HG03575 (cell line): ENCODE results near the gene MGAT5.

Experiments
- ATAC-seq: cut with Tn5 transposase; IDR thresholded peaks from one replicate; pipeline ENCODE4 v1.9.1; 2021; ENCODE audit not compliant: unreplicated experiment, insufficient number of reproducible peaks, low FRiP score; ENCODE audit errors: extremely low read depth

Gene MGAT5

DNA sequence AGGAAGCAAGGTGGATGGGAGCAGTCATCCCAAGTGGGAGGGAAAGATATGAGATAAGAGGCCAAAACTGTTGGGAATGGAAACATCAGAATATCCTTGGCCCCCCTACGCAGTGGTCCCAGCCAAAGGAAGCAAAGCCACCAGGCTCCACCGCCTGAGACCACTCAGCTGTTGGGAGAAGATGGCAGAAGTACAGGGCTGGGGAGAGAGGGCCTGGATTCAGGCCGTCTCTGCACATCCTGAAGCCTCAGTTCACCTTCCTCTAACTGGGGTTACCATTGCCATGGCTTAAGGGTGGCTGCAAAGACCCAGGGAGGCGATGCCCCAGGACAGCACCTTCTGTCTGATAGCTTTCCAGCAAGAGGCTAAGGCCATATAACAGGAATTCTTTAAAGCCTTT lies 193.8 kb downstream of the MGAT5 start:
- no peak for ATAC-seq

DNA sequence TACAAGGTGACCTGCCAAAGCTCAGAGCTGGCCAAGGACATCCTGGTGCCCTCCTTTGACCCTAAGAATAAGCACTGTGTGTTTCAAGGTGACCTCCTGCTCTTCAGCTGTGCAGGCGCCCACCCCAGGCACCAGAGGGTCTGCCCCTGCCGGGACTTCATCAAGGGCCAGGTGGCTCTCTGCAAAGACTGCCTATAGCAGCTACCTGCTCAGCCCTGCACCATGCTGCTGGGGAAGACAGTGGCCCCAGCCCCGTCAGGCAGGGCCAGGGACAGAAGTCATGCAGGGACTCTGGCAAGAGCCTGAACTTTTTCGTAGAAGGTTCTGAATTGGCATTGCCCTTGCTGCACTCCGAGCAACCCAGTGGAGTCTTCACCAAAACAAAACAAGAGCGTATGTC lies 194.8 kb downstream of the MGAT5 start:
- no peak for ATAC-seq

DNA sequence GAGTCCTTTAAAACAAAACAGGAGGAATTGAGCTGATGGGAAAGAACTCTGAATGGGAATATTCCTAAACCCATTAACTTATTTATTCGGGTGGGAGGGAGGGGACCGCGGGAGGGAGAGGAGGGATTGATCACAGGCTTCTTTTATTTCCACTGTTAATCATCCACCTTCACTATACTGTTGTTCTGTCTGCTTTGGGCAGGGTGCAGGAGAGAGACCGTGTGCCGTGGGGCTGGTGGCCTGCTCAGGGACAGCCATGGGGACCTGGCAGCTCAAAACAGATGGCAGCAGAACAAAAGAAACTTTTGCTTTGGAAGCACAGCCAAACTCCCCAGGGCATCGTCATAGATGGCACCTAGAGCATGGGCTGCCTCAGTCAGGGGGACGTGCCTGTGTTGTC lies 195.3 kb downstream of the MGAT5 start:
- ATAC-seq, result no peak

DNA sequence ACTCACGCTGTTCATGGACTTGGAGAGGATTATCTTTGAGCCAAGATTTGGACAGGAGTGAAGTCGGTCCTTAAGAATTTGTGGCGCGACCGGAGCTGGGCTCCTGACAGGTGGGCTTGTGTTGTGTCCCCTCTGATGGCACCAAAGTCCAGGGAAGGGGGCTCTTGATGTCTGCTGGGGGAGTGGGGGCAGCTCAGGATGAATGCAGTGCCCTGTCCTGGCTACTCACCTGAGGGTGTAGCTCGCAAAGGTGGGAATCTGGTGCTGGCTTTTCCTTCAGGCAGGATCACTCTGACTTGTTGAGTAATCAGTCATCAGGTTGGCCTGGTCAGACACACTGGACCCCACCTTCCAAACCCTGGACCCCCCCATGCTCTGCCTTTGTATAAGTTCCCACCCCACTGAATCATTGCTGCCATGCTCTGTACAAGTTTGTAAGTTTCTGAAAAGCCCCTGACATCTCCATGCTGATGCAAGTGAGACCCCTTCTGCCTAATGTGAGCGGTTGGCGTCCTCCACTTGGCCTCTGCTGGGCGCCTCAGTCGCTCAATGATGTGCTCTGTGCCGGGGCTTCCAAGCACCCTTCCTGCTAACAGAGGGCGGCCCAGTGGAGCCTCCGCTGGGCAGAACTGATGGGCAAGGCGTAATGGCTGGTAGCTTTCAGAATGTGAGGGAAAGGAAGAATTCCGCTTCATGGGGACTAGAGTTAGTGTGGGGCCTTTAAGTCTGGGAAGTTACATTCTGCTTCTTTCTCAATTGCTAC lies 196.1 kb downstream of the MGAT5 start:
- no peak for ATAC-seq

DNA sequence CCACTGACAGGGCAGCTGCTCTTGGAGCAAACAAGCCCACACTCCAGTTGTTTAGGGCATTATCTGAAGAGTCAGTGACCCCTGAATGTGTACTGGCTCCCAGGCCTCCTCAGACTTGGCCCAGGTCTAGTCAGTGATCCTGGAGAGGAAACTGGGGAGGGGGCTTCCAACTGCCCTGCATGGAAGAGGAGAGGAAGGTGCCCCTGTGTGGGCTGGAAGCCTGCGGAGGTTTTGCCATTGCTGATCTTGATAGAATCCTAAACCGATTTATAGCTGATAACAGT lies 197.4 kb downstream of the MGAT5 start:
- ATAC-seq, result no peak

DNA sequence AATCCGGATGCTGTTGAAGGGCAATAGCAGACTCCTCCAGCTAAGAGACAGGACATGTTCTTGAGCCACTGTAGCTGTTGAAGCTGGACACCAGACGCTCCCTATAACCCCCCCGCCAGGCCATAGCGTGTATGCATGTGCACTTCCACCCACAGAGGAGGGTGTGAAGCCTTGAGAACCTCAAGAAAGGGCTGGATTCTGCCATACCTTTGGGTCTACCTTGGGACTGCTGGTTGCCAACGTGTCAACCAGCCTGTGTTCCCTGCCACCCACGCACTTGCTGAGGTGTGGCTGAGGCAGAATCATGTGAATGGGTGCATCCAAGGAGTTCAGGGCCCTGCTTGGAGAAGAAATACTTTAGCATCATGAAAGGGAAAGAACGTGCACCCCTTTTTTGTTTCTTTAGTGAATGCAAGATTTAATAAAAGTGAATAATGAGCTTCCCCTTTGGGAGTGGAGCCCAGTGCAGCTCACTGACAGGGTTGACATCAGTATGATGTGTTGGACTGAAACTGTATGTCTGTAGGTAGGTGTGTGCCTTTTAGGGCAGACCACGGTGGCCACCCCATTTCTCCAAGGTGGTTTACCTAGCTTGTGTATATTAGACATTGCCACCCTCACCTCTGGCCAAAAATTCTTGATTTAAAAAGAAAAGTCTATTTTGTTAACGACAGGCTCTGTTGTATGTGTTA lies 198.3 kb downstream of the MGAT5 start:
- ATAC-seq, result no peak

DNA sequence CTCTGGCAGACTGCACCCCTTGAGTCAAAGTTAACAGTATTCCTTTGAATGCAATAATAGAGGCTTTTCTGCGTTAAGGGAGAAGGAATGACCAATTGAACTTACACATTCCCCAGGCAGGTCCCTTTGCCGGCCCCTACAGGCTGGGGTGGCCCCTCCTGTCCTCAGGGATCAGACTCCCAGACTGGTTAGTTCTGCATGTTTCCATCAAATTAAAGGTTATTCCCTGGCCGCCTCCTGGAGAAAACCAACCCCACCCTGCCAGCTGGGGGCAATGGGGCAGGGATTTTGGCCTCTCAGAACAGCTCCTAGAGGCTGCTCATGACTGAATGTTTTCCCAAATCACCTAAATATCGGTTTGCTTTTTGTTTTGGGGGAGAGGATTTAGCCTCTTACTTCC lies 199.6 kb downstream of the MGAT5 start:
- no peak for ATAC-seq

DNA sequence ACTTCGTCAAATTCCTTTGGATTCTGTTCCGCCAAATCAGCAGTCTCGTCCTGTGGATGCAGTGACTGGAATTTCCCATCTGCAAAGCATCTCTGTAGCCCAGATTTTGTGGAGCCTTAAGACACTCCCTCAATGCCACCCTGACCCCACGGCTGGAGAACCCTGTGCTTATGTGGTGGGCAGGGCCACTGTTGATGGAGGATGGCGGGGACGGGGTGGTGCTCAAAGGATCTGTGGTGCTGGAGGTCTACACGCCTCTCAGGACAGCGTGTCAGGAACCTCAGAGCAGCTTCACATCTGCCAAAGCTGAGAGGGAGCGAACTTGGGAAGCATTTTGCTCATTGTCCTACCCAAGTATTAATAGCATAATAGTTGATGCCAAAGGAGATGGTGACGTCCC lies 200.1 kb downstream of the MGAT5 start:
- ATAC-seq, result no peak

DNA sequence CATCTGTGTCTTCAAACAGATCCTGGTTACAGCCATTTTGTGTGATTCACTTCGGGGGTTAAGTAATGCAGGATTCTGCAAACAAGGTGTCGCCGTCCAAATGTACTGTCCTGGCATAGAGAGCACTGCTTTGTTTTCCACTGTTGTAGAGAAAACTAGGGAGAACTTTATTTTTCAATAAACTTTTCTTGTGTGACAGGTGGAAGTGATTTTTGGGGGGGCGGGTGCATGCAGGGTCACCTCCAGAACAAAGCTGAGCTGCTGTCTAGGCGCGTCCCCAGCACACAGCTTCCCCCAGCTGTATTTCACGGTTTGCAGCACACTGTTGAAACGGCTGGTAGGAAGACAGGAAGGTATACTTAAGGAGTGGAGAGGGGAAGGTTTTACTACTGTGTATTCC lies 200.6 kb downstream of the MGAT5 start:
- no peak for ATAC-seq

DNA sequence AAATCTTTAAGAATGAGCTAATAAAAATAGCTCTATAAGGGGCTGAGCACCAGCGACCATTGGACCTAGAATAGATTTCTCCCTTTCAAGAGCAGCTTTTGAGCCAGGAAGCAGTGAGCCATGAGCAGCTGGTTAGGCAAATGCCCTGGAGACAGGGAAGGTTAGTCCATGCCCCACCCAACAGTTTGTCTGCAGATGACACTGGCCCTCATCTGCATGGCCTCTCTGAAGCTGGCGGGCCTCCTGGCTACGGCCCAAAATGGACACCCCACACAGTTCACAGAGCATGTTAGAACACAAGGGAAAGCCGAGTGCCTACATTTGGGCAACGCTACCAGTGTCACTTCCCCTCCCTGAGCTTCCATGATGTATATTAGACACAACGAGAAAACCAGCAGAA lies 201.1 kb downstream of the MGAT5 start:
- no peak for ATAC-seq

DNA sequence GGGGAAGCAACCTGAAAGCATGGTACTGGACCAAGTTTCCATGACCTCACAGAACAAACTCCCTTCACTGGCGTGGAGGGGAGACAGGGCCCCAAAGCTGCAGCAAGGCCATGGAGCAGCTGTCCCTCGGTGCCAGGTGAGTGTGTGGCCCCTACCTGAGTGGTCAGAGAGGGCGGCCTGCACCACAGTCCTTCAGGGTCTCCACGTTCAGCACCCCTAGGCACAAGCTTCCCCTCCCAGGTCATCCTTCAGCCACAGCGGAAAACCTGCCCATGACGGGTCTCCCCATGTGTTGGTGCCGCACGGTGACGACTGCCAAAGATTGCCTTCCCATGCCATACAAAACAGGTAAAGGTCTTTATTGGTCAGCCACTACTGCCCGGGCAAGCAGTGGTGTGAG lies 201.6 kb downstream of the MGAT5 start:
- ATAC-seq, result no peak

DNA sequence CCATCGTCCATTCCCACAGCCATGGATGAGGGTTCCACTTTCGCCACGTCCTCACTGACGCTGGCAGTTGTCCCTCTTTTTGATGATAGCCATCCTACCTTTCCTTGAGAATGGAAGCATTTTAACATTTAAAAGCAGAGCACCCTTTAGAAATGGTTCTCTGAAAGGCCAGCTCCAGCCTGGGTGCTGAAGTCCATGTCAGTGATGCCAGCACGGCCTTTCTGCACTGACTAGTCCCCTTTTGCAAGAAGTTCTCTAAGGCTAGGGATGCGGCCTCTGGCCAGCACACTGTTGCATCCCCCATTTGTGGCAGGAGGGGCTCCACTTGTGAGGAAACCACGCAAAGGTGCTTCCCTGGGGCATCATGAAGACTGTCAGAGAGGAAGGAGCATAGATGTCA lies 203.5 kb downstream of the MGAT5 start:
- no peak for ATAC-seq

DNA sequence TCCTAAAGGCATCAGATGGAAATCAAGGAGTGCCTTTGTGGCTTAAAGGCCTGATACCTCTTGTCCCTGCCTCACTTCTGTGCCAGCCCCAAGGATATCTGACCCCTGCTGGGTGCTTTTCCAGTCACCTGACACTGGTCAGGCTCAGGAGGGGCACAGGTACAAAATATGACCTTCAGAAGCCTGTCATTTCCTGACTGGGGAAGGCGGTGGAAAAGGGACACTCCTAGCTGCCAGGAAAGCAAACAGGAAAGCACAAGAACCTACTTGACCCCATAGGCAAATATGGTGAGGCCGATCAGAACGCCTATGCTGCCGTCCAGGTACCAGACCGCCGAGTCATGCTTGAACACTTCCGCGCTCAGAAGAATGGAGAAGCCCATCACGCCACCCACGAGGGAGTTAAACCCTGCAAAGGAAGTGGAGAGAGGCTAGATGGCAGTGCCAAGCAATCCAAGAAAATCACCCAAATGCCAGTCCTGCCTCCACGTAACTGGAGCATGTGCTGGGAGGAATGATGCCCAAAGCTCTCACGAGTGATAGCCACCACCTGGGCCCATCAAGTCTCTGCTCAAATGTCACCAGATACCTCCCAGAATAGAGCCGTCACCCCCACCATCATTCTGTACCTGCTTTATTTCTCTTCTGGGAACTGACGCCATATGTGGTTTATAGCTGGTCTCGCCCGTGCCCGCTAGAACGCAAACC lies 204.0 kb downstream of the MGAT5 start:
- no peak for ATAC-seq

DNA sequence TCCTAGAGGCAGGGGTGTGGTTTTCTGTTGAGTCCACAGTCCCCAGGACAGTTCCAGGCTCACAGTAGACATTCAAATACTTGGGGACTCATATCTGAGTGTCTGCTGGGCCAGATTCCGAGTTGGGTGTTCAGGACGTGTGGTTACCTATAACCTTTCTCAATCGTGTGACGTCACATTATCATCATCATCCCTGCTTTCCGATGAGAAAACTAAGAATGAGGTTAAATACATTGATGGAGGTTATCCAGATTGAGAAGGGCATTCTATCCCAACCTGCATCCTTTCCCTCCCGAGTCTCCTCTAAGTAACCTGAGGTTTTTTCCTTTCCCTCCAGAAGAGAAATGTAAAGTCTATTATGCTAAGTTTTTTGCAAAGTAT lies 204.6 kb downstream of the MGAT5 start:
- ATAC-seq, result no peak

DNA sequence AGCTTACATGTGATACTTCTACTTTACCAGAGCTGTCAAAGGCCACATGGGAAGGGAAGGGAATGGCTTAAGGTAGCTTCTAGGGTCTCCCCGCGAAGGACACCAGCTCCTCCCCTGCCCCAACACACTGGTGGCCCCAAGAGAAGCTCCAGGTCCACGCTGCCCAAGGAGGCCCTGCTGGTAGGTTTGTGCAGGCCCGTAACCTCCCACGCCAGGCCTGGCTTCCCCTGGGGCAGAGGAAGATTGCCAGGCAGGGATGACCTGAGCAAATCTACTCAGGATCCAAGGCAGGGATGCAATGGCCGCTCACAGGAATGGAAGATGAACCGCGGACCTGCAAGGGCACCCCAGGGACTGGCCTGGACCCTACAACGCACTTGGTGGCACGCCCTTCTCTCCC lies 205.1 kb downstream of the MGAT5 start:
- no peak for ATAC-seq

DNA sequence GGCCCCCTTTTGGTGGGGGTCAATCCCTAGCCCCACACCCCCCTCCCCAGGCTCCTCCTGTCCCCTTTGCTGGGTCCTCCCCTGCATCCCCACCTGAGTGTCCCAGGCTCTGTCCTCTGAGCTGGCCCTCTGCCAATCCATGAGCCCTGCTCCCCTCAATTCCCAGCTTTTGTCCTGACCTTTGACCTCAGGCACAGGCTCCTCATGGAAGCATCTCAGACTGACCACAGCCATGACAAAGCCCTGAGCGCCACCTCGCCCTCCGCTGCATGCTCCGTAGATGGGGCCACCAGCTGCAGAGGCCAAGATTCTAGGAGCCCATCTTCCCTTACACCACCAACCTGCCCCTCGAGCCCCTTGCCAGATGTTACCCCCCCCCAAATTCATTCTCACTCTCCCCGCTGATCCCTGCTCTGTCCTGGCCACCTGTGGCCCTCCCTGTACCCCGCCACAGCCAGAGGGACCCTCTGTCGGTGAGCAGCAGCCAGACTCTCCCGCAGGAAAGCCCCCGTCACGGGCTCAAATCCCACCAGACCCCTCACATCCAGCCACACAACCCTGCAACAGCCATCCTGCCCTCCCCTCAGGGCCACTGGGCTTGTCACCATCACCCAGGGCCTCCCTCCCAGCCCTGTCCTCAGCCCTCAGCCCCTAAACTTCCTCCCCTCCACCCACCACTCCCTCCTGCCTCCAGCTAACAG lies 206.0 kb downstream of the MGAT5 start:
- ATAC-seq, result no peak

DNA sequence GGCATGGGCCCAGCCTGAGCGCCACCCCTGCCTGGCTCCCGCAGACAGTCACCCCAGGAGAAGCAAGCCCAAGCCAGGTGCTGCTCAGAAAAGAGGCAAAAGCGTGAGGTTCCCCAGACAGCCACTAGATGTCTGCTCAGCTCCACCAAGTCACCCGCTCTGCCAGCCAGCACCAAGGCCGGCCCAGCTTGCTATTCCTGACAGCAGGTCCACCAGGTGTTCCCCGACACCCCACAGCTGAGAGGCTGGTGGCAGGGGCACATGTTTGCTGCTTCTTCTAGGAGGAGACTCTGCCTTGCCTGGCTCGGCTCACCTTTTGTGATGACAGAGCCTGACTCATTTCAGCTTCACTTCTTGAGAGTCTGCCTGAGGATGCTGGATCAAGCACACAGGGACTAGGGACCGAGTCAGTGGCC lies 206.7 kb downstream of the MGAT5 start:
- no peak for ATAC-seq

DNA sequence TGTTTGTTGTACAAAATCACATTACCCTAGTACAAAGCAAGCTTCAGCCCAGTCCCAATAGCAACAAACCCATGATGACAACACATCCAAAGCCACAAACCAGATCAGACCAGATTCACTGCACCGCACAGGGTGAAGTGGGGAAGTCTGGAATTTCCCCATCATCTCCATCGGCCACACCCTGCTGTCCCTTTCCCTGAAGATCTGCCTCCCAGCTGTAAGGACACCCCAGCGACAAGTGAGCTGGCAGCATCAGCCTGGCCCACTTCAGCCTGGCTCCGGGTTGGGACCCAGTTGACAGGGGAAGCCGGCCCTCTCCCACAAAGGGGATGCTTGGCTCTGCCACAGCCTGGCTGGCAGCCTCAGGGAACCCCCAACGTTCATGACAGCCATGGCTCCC lies 207.6 kb downstream of the MGAT5 start:
- ATAC-seq, result no peak

DNA sequence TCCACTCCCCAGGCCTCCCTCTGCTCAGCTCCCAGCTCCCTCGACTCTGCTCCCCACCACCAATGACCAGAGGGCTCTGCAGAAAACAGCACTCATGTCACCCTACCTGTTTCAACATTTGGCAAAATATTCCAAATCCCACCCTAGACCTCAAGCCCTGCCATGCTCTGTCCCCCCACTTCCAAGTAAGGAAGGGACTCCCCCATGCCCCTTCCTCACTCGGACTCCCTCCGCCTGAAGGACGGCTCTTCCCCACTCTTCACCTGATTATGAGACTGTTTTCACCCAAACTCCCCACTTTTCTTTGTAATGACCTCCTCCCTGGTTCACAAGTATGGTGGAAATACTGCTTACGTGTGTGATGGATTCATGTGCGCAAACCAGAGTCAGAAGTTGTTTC lies 208.4 kb downstream of the MGAT5 start:
- no peak for ATAC-seq
